Mucosa of stomach (tissue), 1 donor: Measurements from ENCODE around the gene PRSS22.

Experiments
- H3K27me3 ChIP-seq: one replicate; pipeline ENCODE4 v1.7.0; 2013; ENCODE audit warnings: mild to moderate bottlenecking, low read length; ENCODE audit not compliant: control insufficient read depth, insufficient read depth
- H3K36me3 ChIP-seq: one replicate; pipeline ENCODE4 v1.7.0; 2013; ENCODE audit warnings: low read length; ENCODE audit not compliant: control insufficient read depth, insufficient read depth
- H3K4me1 ChIP-seq: one replicate; pipeline ENCODE4 v1.7.0; 2013; ENCODE audit warnings: mild to moderate bottlenecking, low read length; ENCODE audit not compliant: control insufficient read depth, insufficient read depth
- H3K4me3 ChIP-seq: one replicate; pipeline ENCODE4 v1.7.0; 2013; ENCODE audit warnings: low read length
- H3K9ac ChIP-seq: one replicate; pipeline ENCODE4 v1.7.0; 2013; ENCODE audit warnings: mild to moderate bottlenecking, low read length, moderate library complexity
- H3K9me3 ChIP-seq: one replicate; pipeline ENCODE4 v1.7.0; 2013; ENCODE audit warnings: mild to moderate bottlenecking, low read length, moderate library complexity; ENCODE audit not compliant: control insufficient read depth
- donor health status: Pancreatic carcinoma.

Gene PRSS22

GRCh38 chr16:2871926-2872325 is 14.0 kb upstream of the PRSS22 start:
- Histone ChIP-seq H3K36me3 (no peaks in the 10 kb centered on the region), H3K4me3 (no peak overlapping the region), H3K27me3 (no peaks in the 10 kb centered on the region)

GRCh38 chr16:2867987-2868789 is 10.2 kb upstream of the PRSS22 start:
- H3K4me3 ChIP-seq, result peak overlapping the region; percentile 54

More at GRCh38 chr16:2871926-2872325, 14.0 kb upstream of the PRSS22 start:
- no peak overlapping the region for H3K9ac ChIP-seq
- no peaks in the 10 kb centered on the region for H3K9me3 ChIP-seq
- peaks cover 11% of the 10 kb centered on the region for H3K4me1 ChIP-seq

GRCh38 chr16:2867661-2867986 is 9.7 kb upstream of the PRSS22 start:
- H3K9ac ChIP-seq, result peak overlapping the region; percentile 83
- no peaks in the 10 kb centered on the region for H3K36me3 ChIP-seq
- peak overlapping the region; percentile 54 for H3K4me3 ChIP-seq
- no peaks in the 10 kb centered on the region for H3K9me3 ChIP-seq
- peaks cover 5% of the 10 kb centered on the region for H3K4me1 ChIP-seq
- H3K27me3 ChIP-seq, result no peaks in the 10 kb centered on the region

More at GRCh38 chr16:2867987-2868789, 10.2 kb upstream of the PRSS22 start:
- Histone ChIP-seq H3K27me3 (no peaks in the 10 kb centered on the region), H3K36me3 (no peaks in the 10 kb centered on the region), H3K4me1 (peaks cover 5% of the 10 kb centered on the region), H3K9me3 (no peaks in the 10 kb centered on the region), H3K9ac (peak overlapping the region; percentile 83)

DNA sequence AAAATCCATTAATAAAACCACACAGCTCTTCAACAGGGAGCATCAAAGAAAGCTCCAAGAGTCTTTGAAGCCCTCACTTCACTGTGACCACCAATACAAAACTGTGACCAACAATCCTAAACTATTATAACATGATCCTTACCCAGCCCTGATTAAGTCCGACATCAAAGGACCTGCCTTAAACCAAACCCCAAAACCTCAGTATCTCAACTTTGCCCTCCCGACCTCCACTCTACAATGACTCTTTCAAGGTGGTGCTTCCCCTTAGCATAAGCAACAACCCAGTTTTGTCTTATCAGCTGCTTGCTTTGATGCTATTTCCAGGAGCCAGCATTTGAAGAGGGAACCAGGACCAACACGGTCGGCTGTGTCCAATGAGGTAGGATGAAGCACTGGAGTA is 8.5 kb upstream of the PRSS22 start:
- H3K27me3 ChIP-seq, result no peaks in the 10 kb centered on the region
- H3K9ac ChIP-seq, result no peak overlapping the region
- peaks cover 5% of the 10 kb centered on the region for H3K4me1 ChIP-seq
- H3K9me3 ChIP-seq, result no peaks in the 10 kb centered on the region
- no peak overlapping the region for H3K4me3 ChIP-seq
- H3K36me3 ChIP-seq, result no peaks in the 10 kb centered on the region

- H3K36me3 ChIP-seq, result no peaks in the 10 kb centered on the region
- H3K9me3 ChIP-seq, result no peaks in the 10 kb centered on the region
- H3K4me3 ChIP-seq, result no peak overlapping the region
- no peak overlapping the region for H3K9ac ChIP-seq
- peaks cover 5% of the 10 kb centered on the region for H3K4me1 ChIP-seq
- no peaks in the 10 kb centered on the region for H3K27me3 ChIP-seq
Observed at GRCh38 chr16:2865651-2866050, 7.7 kb upstream of the PRSS22 start.

DNA sequence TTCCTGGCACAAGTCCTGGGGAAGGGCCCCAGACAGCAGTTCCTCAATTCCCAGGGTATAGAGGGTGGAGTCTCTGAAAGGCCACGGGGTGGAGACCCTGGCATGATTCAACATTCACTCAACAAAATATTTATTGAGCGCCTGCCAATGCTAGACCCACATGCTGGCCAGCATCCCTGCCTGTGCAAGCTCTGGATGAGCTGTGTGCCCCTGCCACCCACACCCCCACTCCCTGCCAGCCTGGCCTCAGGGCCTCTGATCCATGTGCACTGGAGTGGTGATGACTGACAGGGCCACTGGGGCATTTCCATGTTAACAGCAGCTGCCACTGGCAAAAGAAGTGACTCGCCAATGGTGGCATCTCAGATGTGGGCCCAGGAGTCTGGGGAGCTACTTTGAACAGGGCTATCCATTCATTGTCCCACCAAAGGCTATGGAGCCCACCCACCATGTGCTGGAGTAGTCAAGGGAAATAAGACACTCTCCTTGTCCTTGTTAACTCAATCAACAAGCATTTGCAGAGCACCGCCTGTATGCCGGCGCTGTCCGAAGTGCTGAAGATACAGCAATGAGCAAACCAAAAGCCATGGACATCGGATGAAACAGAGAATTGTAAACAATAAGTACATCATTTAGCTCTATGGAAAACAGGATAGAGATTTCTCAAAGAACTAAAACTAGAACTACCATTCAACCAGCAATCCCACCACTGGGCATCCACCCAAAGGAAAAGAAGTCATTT is 3.0 kb upstream of the PRSS22 start:
- peaks cover 11% of the 10 kb centered on the region for H3K27me3 ChIP-seq
- H3K9me3 ChIP-seq, result no peaks in the 10 kb centered on the region
- peaks cover 22% of the 10 kb centered on the region for H3K4me1 ChIP-seq
- no peaks in the 10 kb centered on the region for H3K36me3 ChIP-seq
- no peak overlapping the region for H3K9ac ChIP-seq
- H3K4me3 ChIP-seq, result no peak overlapping the region

GRCh38 chr16:2859686-2860265 is 1.8 kb upstream of the PRSS22 start:
- no peaks in the 10 kb centered on the region for H3K36me3 ChIP-seq
- H3K27me3 ChIP-seq, result peaks cover 11% of the 10 kb centered on the region
- peaks cover under 1% of the 10 kb centered on the region for H3K9me3 ChIP-seq
- H3K9ac ChIP-seq, result no peak overlapping the region
- H3K4me1 ChIP-seq, result peaks cover 30% of the 10 kb centered on the region
- no peak overlapping the region for H3K4me3 ChIP-seq

DNA sequence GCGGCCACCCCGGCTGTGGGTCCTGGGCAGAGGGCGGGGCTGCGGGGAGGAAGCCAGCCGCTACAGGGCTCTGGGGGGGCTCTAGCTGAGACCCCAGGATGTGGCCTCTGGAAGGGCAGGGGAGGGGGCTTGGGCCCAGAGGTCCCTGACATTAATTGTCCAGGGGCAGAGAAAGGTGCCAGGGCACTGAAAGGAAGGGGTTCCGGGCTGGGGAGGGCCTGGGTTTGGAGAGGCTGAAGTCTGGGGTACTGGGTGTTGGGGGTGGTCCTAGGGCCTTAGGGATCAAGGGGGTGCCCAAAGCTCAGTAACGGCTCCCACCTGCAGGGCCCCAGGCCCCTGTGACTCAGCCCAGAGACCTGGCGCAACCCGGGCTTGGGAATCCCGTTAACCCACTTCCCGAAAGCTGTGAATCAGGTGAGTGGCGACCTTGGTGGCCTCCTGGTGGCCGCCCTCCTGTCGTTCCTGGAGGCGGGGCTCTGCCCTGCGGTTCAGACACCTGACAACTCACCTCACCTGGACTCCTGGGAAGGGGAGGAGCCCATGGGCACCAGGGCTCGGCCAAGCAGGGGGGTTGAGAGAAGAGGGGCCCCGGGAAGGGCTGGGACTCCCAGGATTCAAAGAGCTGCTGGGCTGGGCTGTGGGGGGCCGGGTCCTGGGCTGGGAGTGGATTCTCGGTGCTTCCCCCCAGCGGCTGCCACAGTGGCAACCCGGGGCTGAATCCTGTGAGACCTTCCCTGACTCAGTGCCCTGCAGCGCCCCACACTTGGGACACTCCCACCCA is 465 bp upstream of the PRSS22 start:
- H3K4me3 ChIP-seq, result peak overlapping the region; percentile 46
- peaks cover 30% of the 10 kb centered on the region for H3K4me1 ChIP-seq
- no peaks in the 10 kb centered on the region for H3K36me3 ChIP-seq
- peak overlapping the region; percentile 72 for H3K9ac ChIP-seq
- peaks cover 11% of the 10 kb centered on the region for H3K27me3 ChIP-seq
- peaks cover 5% of the 10 kb centered on the region for H3K9me3 ChIP-seq

GRCh38 chr16:2856686-2857450 is 1.1 kb downstream of the PRSS22 start:
- H3K36me3 ChIP-seq, result no peaks in the 10 kb centered on the region
- peaks cover 11% of the 10 kb centered on the region for H3K27me3 ChIP-seq
- H3K4me3 ChIP-seq, result no peak overlapping the region

DNA sequence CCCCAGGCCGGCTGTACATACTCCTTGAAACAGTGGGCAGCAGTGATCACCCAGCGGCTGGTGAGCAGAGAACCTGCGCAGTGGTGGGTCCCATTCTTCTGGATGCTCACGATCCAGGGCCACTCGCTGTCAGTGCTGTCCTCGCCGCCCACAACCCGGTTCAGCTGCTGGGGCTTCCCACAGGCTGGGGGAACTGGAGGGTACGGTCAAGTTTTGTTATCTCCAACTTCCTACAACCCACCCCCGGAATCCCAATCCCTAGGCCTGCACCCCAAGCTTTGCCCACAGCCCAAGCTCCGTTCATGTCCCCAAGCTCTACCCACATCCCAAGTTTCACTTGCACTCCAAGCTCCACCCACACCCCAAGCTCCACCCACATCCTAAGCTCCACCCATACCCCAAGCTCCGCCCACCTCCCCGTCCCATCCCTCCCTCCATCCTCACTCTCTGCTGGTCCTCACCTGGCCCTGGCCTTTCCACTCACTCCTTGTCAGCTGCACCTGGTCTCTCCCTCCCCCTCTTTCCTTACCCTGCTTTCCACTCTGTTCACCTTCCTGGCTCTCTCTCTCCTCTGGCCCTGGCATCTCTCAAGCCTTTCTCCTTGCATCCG is 1.8 kb downstream of the PRSS22 start:
- Histone ChIP-seq H3K27me3 (peaks cover 11% of the 10 kb centered on the region), H3K4me1 (peaks cover 38% of the 10 kb centered on the region), H3K9ac (no peak overlapping the region), H3K36me3 (no peaks in the 10 kb centered on the region), H3K9me3 (peaks cover 5% of the 10 kb centered on the region), H3K4me3 (no peak overlapping the region)

More at GRCh38 chr16:2856686-2857450, 1.1 kb downstream of the PRSS22 start:
- peak overlapping the region; percentile 72 for H3K9ac ChIP-seq
- H3K9me3 ChIP-seq, result peaks cover 5% of the 10 kb centered on the region
- peaks cover 34% of the 10 kb centered on the region for H3K4me1 ChIP-seq

DNA sequence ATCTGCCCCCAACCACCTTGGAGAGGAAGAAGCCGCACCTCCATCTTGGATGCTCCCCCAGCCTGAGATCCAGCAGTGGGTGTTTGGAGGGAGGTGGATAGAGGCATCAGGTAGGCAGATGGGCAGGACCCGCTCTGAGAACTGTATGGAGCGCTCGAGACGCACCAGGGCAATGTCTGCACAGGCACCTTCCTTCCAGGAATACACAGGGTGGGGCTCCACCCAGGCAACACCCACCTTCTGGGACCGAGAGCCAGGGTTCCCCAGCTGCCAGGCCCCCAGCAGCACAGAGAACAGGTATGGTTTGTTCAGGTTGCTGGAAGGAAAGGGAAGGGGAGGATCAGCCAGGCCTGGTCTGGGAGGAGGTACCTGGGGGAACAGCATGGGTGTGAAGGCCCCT is 2.4 kb downstream of the PRSS22 start:
- H3K4me3 ChIP-seq, result no peak overlapping the region
- peaks cover 5% of the 10 kb centered on the region for H3K9me3 ChIP-seq
- H3K36me3 ChIP-seq, result no peaks in the 10 kb centered on the region
- peaks cover 11% of the 10 kb centered on the region for H3K27me3 ChIP-seq
- H3K9ac ChIP-seq, result no peak overlapping the region
- H3K4me1 ChIP-seq, result peaks cover 38% of the 10 kb centered on the region
